ACHN (cell line): ENCODE data around the gene SCUBE3.

ENCODE experiments used
- DNase-seq: peaks from one replicate; pipeline ENCODE4 v3.0.0-alpha.2; 2015
- in situ Hi-C: cut with HindIII; loops from 2 replicates; pipeline ENCODE4 v1.10.0; 2017; ENCODE audit warnings: low sequenced_read_pairs, low pct_ligation_motif_present, low pct_unique_long_range_greater_than_20kb

The SCUBE3 gene

GRCh38 chr6:35287671-35288396 lies 74.1 kb downstream of the SCUBE3 start:
- in situ Hi-C loops: no loop called here
- no peak for DNase-seq

- no peak for DNase-seq
- in situ Hi-C loops: no loop called here
Measured at GRCh38 chr6:35288834-35289233, 75.1 kb downstream of the SCUBE3 start.

- in situ Hi-C loops: no loop called here
- no peak for DNase-seq
Measured at GRCh38 chr6:35291491-35291890, 77.7 kb downstream of the SCUBE3 start.

- no peak for DNase-seq
- in situ Hi-C loops: no loop called here
Measured at GRCh38 chr6:35292494-35292893, 78.7 kb downstream of the SCUBE3 start.

- in situ Hi-C loops: no loop called here
- no peak for DNase-seq
Measured at GRCh38 chr6:35293681-35294080, 79.9 kb downstream of the SCUBE3 start.

- in situ Hi-C loops: no loop called here
- peak; percentile 36 for DNase-seq
Measured at GRCh38 chr6:35294308-35294945, 80.7 kb downstream of the SCUBE3 start.

- no peak for DNase-seq
- in situ Hi-C loops: no loop called here
Measured at GRCh38 chr6:35295036-35295435, 81.3 kb downstream of the SCUBE3 start.

GRCh38 chr6:35295521-35296315 lies 82.0 kb downstream of the SCUBE3 start:
- in situ Hi-C loops: no loop called here
- DNase-seq: no peak

GRCh38 chr6:35296931-35297600 lies 83.3 kb downstream of the SCUBE3 start:
- in situ Hi-C loops: no loop called here
- no peak for DNase-seq

GRCh38 chr6:35297601-35298481 lies 84.1 kb downstream of the SCUBE3 start, which contains the start of gene DEF6:
Gene DEF6, plus strand, starts transcription at chr6:35297818. Its CDS starts 39 bp downstream, at chr6:35297857.
- in situ Hi-C loops: no loop called here
- peak; percentile 78 for DNase-seq

- no peak for DNase-seq
- in situ Hi-C loops: no loop called here
Measured at GRCh38 chr6:35298625-35299140, 84.9 kb downstream of the SCUBE3 start.

- DNase-seq: no peak
- in situ Hi-C loops: no loop called here
Measured at GRCh38 chr6:35299674-35300073, 85.9 kb downstream of the SCUBE3 start.

GRCh38 chr6:35300848-35301247 lies 87.1 kb downstream of the SCUBE3 start:
- DNase-seq: no peak
- in situ Hi-C loops: no loop called here
